ENCODE results near the gene SMLR1.

Gene SMLR1

DNA sequence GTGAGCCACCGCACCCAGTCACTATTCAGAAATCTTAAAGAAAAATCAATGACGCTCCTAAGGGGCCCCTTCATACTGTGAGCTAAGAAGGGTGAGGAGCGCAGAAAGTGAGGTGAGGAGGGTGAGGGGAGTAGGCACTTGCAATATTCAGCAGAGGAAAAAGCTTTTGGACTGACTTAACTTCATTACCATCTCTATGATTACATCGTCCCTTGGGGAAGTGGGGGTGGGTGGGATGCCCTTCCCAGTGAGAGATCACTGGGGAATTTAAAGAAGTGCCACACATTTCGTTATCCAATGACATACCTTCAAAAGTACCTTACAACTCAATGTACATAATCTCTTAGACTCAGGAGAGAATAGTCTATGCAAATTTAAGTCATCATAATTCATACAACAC is 46.5 kb downstream of the SMLR1 start:
- TF ChIP-seq EGR1 (IDR thresholded peaks at IDR 0.05), result no peak
- TF ChIP-seq TAF1 (IDR thresholded peaks at IDR 0.05; ENCODE audit: low read depth), result no peak
- TF ChIP-seq RAD21 (IDR thresholded peaks at IDR 0.05; ENCODE audit: low read depth), result no peak
- no peak for TF ChIP-seq ZBTB7A (IDR thresholded peaks at IDR 0.05; ENCODE audit: low read depth)
- no peak for TF ChIP-seq TCF12 (IDR thresholded peaks at IDR 0.05; ENCODE audit: low read depth)
- TF ChIP-seq CEBPB (IDR thresholded peaks at IDR 0.05), result no peak
- no peak for TF ChIP-seq TEAD4 (IDR thresholded peaks at IDR 0.05)
- no peak for TF ChIP-seq FOXM1 (IDR thresholded peaks at IDR 0.05; ENCODE audit: borderline replicate concordance, low read depth)
- TF ChIP-seq YY1 (IDR thresholded peaks at IDR 0.05; ENCODE audit: low read depth), result no peak
- no peak for TF ChIP-seq EP300 (IDR thresholded peaks at IDR 0.05; ENCODE audit: borderline replicate concordance)
- no peak for TF ChIP-seq CREB1 (IDR thresholded peaks at IDR 0.05; ENCODE audit: low read depth)

DNA sequence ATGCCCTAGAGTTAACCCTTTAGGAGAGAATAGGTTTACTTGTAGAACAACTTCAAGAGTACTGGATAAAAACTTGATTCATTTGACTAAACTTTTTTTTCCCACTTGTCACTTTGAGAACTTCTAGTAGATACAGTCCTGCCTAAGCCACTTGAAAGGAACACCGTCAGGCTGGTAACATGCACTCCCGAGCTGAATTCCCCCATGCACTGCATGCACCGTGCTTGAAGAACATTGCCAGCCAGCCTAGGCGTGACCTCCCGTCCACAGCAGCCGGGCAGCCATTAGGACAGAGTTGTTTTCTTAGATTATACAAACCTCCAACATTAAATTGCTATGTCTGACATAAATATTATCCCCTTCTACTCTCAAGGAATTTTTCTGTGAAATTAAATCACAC is 52.6 kb downstream of the SMLR1 start:
- no peak for TF ChIP-seq NFIC (IDR thresholded peaks at IDR 0.05)
- TF ChIP-seq ZBTB7A (IDR thresholded peaks at IDR 0.05; ENCODE audit: low read depth), result no peak
- TF ChIP-seq, protein P1, sequence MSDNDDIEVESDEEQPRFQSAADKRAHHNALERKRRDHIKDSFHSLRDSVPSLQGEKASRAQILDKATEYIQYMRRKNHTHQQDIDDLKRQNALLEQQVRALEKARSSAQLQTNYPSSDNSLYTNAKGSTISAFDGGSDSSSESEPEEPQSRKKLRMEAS (IDR thresholded peaks at IDR 0.05), result no peak
- TF ChIP-seq, protein P2, sequence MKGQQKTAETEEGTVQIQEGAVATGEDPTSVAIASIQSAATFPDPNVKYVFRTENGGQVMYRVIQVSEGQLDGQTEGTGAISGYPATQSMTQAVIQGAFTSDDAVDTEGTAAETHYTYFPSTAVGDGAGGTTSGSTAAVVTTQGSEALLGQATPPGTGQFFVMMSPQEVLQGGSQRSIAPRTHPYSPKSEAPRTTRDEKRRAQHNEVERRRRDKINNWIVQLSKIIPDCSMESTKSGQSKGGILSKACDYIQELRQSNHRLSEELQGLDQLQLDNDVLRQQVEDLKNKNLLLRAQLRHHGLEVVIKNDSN (IDR thresholded peaks at IDR 0.05), result no peak
- TF ChIP-seq CEBPB (IDR thresholded peaks at IDR 0.05), result no peak
- TF ChIP-seq CREB1 (IDR thresholded peaks at IDR 0.05; ENCODE audit: low read depth), result no peak
- no peak for TF ChIP-seq TCF12 (IDR thresholded peaks at IDR 0.05; ENCODE audit: low read depth)
- TF ChIP-seq, protein P3, sequence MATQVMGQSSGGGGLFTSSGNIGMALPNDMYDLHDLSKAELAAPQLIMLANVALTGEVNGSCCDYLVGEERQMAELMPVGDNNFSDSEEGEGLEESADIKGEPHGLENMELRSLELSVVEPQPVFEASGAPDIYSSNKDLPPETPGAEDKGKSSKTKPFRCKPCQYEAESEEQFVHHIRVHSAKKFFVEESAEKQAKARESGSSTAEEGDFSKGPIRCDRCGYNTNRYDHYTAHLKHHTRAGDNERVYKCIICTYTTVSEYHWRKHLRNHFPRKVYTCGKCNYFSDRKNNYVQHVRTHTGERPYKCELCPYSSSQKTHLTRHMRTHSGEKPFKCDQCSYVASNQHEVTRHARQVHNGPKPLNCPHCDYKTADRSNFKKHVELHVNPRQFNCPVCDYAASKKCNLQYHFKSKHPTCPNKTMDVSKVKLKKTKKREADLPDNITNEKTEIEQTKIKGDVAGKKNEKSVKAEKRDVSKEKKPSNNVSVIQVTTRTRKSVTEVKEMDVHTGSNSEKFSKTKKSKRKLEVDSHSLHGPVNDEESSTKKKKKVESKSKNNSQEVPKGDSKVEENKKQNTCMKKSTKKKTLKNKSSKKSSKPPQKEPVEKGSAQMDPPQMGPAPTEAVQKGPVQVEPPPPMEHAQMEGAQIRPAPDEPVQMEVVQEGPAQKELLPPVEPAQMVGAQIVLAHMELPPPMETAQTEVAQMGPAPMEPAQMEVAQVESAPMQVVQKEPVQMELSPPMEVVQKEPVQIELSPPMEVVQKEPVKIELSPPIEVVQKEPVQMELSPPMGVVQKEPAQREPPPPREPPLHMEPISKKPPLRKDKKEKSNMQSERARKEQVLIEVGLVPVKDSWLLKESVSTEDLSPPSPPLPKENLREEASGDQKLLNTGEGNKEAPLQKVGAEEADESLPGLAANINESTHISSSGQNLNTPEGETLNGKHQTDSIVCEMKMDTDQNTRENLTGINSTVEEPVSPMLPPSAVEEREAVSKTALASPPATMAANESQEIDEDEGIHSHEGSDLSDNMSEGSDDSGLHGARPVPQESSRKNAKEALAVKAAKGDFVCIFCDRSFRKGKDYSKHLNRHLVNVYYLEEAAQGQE (IDR thresholded peaks at IDR 0.05; ENCODE audit: low read depth), result no peak
- TF ChIP-seq TAF1 (IDR thresholded peaks at IDR 0.05; ENCODE audit: low read depth), result no peak
- TF ChIP-seq RAD21 (IDR thresholded peaks at IDR 0.05; ENCODE audit: low read depth), result no peak
- TF ChIP-seq FOXM1 (IDR thresholded peaks at IDR 0.05; ENCODE audit: borderline replicate concordance, low read depth), result no peak
- no peak for TF ChIP-seq EP300 (IDR thresholded peaks at IDR 0.05; ENCODE audit: borderline replicate concordance)

DNA sequence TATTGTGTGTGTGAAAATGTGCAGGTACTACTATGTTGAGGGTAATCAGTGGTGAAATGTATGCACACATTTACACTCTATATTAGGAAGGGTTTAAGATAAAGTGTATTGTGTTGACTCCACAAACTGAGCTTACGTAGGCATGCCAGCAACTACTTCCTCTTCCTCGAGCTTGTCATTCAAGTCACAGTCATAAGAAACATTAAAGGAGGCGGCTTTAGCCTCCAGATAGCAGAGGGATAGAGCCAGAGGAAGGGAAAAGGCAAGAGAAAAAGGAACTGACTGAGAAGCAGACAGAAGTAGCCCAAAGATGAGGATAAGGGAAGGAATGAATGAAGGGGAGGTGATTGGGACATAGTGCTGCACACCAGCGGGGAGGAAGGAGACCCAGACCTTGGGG is 55.2 kb downstream of the SMLR1 start:
- no peak for TF ChIP-seq EP300 (IDR thresholded peaks at IDR 0.05; ENCODE audit: borderline replicate concordance)
- TF ChIP-seq NFIC (IDR thresholded peaks at IDR 0.05), result no peak
- TF ChIP-seq TEAD4 (IDR thresholded peaks at IDR 0.05), result no peak
- no peak for TF ChIP-seq CEBPB (IDR thresholded peaks at IDR 0.05)

DNA sequence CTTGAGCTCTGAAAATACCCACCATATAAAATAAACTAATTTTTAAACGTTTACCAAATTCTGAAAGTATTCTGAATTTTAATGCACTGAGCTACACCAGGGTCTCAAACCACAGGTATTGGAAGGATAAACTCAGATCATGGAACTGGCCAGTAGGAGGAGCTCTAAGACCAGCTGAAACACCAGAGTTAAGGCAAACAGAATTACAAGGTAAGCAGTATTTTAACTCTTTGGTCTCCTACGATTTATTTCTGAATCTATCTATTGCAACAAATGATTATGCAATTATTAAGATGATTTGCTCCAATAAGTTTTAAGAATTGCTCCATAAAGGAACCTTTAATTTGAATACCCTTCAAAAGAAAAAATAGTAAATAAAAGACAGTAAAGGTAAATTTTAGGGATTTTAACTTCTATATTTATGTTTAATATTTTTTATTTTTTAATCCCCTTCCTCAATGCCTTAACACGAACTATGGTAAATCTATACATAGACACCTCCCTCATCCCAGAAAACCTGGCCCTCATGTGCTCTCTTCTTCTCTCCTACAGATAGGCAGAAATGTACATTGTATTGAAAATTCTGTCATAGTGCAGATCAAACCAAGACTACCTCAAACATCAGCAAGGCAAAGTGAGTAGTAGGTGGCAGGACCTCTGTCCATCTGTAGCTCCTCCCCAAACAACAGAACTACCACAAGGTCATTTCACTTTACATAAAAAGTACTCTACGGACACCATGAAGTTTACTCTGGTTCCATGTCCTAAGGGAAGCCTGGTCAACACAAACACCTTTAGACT is 58.4 kb downstream of the SMLR1 start:
- no peak for TF ChIP-seq EP300 (IDR thresholded peaks at IDR 0.05; ENCODE audit: borderline replicate concordance)
- peak; percentile 98 for TF ChIP-seq RAD21 (IDR thresholded peaks at IDR 0.05; ENCODE audit: low read depth)

All from Ishikawa (cell line).